Trophoblast cell (in vitro differentiated cells and primary cell): ENCODE data around the gene GBX1.

ENCODE experiments used
- DNase-seq, 2 donors: peaks; one replicate each; pipeline ENCODE4 v3.0.0-alpha.2; 2016
- H2AFZ ChIP-seq: 2 replicates; pipeline ENCODE4 v1.6.1; 2013; ENCODE audit warnings: low read length, moderate library complexity, mild to moderate bottlenecking; ENCODE audit not compliant: insufficient read depth, poor library complexity
- H2AK5ac ChIP-seq: 2 replicates; pipeline ENCODE4 v1.6.1; 2013; ENCODE audit warnings: mild to moderate bottlenecking, low read length
- H2BK120ac ChIP-seq: 2 replicates; pipeline ENCODE4 v1.6.1; 2013; ENCODE audit warnings: low read length, mild to moderate bottlenecking, moderate library complexity; ENCODE audit not compliant: insufficient read depth, poor library complexity
- H2BK12ac ChIP-seq: 2 replicates; pipeline ENCODE4 v1.6.1; 2013; ENCODE audit warnings: mild to moderate bottlenecking, low read length, moderate library complexity
- H2BK5ac ChIP-seq: 2 replicates; pipeline ENCODE4 v1.6.1; 2013; ENCODE audit warnings: low read length, low read depth, moderate library complexity, mild to moderate bottlenecking; ENCODE audit not compliant: poor library complexity
- H3K14ac ChIP-seq: 2 replicates; pipeline ENCODE4 v1.6.1; 2013; ENCODE audit warnings: mild to moderate bottlenecking, low read length
- H3K18ac ChIP-seq: 2 replicates; pipeline ENCODE4 v1.6.1; 2013; ENCODE audit warnings: mild to moderate bottlenecking, low read length
- H3K23ac ChIP-seq: 2 replicates; pipeline ENCODE4 v1.6.1; 2013; ENCODE audit warnings: low read length
- H3K27ac ChIP-seq: 2 replicates; pipeline ENCODE4 v1.5.1; 2013; ENCODE audit warnings: low read depth, mild to moderate bottlenecking, inconsistent platforms, low read length, moderate library complexity
- H3K27me3 ChIP-seq: 2 replicates; pipeline ENCODE4 v1.6.1; 2013; ENCODE audit warnings: inconsistent platforms, mild to moderate bottlenecking, low read length, moderate library complexity; ENCODE audit not compliant: insufficient read depth
- H3K36me3 ChIP-seq, 2 experiments: 1 replicate in 1 of 2; 2 replicates in 1 of 2; pipeline ENCODE4 v1.6.1; 2013; ENCODE audit warnings: low read length in 2 of 2, mild to moderate bottlenecking in 2 of 2, moderate library complexity in 1 of 2; ENCODE audit not compliant: insufficient read depth in 2 of 2, control insufficient read depth in 1 of 2
- H3K4ac ChIP-seq: 2 replicates; pipeline ENCODE4 v1.6.1; 2013; ENCODE audit warnings: low read depth, mild to moderate bottlenecking, low read length, moderate library complexity
- H3K4me1 ChIP-seq, 2 experiments: 1 replicate in 1 of 2; 2 replicates in 1 of 2; pipeline ENCODE4 v1.6.1; 2013; ENCODE audit warnings: low read length in 2 of 2, mild to moderate bottlenecking in 2 of 2, moderate library complexity in 1 of 2; ENCODE audit not compliant: insufficient read depth in 2 of 2, control insufficient read depth in 1 of 2
- H3K4me2 ChIP-seq: 2 replicates; pipeline ENCODE4 v1.6.1; 2013; ENCODE audit warnings: inconsistent platforms, mild to moderate bottlenecking, low read length, moderate library complexity
- H3K4me3 ChIP-seq: 2 replicates; pipeline ENCODE4 v1.5.1; 2013; ENCODE audit warnings: mild to moderate bottlenecking, low read depth, low read length, inconsistent platforms
- H3K79me1 ChIP-seq: one replicate; pipeline ENCODE4 v1.6.1; 2013; ENCODE audit warnings: low read length
- H3K79me2 ChIP-seq: 2 replicates; pipeline ENCODE4 v1.6.1; 2013; ENCODE audit warnings: low read length, mild to moderate bottlenecking; ENCODE audit not compliant: control insufficient read depth, insufficient read depth, poor library complexity
- H3K9ac ChIP-seq: 2 replicates; pipeline ENCODE4 v1.6.1; 2013; ENCODE audit warnings: mild to moderate bottlenecking, low read length
- H3K9me3 ChIP-seq: 2 replicates; pipeline ENCODE4 v1.6.1; 2013; ENCODE audit warnings: low read depth, mild to moderate bottlenecking, control low read depth, inconsistent platforms, low read length; ENCODE audit not compliant: insufficient read depth
- H4K12ac ChIP-seq: 2 replicates; pipeline ENCODE4 v1.6.1; 2013; ENCODE audit warnings: low read depth, mild to moderate bottlenecking, low read length, moderate library complexity
- H4K8ac ChIP-seq: 2 replicates; pipeline ENCODE4 v1.6.1; 2013; ENCODE audit warnings: low read depth, mild to moderate bottlenecking, low read length, moderate library complexity
- H4K91ac ChIP-seq: one replicate; pipeline ENCODE4 v1.6.1; 2013; ENCODE audit warnings: low read depth, mild to moderate bottlenecking, low read length, moderate library complexity
- WGBS: extraction: QIAGEN DNeasy Blood & Tissue Kit; methylation state at CpG from one replicate; pipeline ENCODE4 v1.1.7; 2013; ENCODE audit warnings: missing lambda C conversion rate; ENCODE audit not compliant: insufficient read length, insufficient coverage; ENCODE audit errors: extremely low coverage; 5-methylcytosine and 5-hydroxymethylcytosine counted together

Gene GBX1

DNA sequence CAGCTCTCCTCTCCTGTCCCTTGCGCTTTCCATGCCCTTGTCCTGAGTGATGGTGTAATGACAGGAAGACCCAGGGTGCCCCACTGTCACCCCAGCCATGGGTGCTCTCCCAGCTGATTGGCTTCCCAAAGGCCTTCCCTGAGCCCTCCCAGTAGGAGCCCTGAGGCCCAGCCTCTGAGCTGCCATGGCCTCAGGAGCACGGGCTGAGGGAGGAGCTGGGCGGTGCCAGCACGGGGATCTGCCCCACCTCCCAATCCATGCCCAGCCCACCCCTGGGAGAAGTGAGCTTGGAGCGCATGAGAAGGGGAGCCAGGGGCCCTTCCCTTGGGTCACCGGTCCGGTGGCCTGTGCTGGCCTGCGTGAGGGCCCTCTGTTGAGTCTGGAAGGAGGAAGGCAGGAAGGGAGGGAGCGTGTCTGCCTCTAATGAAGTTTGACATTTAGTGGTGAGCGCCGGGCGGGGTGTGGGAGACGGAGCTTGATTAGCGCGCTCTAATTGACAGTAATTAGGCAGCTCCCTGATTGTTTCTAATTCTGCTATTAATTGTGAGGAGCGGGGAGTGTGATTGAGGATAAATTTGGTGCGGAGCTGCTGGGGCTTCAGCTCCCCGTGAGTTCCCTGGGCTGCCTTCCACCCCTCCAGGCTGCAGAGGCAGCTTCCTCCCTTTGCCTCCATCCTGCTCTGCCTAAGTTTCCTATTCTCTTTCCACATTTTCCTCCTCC lies 28.3 kb downstream of the GBX1 start:
- H3K4ac ChIP-seq = no peak overlapping the region
- no peak overlapping the region for H4K91ac ChIP-seq
- no peak overlapping the region for H3K18ac ChIP-seq
- H2BK5ac ChIP-seq = no peak overlapping the region
- H3K9me3 ChIP-seq = no peaks in the 10 kb centered on the region
- no CpG with 5 or more reads among the region's 18 CpGs for WGBS
- no peak overlapping the region for H3K23ac ChIP-seq
- H4K12ac ChIP-seq = no peak overlapping the region
- H3K9ac ChIP-seq = no peak overlapping the region
- H3K27me3 ChIP-seq = no peaks in the 10 kb centered on the region
- H2AFZ ChIP-seq = no peak overlapping the region
- no peaks in the 10 kb centered on the region for H3K79me2 ChIP-seq
- no peak overlapping the region for H3K14ac ChIP-seq
- H4K8ac ChIP-seq = no peak overlapping the region
- H3K4me1 ChIP-seq = peaks cover 0 to 3% of the 10 kb centered on the region in 2 experiments
- no peaks in the 10 kb centered on the region for H3K79me1 ChIP-seq
- peaks cover 86 to 92% of the 10 kb centered on the region in 2 experiments for H3K36me3 ChIP-seq
- H3K4me3 ChIP-seq = no peak overlapping the region
- DNase-seq = no peak
- no peak overlapping the region for H2BK12ac ChIP-seq
- no peak overlapping the region for H2AK5ac ChIP-seq
- H3K27ac ChIP-seq = no peak overlapping the region
- no peak overlapping the region for H3K4me2 ChIP-seq
- no peak overlapping the region for H2BK120ac ChIP-seq

DNA sequence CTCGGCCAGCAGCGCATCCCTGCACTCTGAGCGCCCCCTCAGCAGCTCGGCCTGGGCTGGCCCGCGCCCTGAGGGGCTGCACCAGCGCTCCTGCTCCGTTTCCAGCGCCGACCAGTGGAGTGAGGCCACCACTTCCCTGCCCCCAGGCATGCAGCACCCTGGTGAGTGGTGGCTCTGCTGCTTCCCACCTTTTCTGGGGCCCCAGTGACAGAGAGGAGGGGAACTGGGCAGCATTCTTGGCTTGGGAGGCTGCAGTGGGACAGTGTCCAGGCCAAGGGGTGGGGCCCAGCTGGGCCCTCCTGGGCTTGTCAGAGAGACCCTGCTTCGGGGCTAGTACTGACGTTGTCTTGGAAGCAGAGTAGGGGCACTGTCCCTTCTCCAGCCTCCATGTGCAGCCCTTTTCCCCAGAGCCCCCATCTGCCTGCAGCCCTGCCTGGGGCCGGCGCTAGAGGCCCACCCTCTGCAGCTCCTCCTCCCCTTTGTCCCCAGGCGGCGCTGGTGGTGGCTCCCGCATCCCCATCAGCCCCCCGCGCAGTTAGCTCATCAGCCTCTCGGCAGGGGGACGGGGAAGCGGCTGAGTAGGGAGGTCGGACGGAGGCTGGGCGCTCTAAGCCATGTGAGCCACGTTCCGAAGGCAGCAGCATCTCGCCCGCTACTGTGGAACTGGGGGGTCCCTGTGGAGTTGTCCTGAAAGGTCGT lies 29.2 kb downstream of the GBX1 start:
- H3K4me3 ChIP-seq = no peak overlapping the region
- H3K79me1 ChIP-seq = no peaks in the 10 kb centered on the region
- H3K36me3 ChIP-seq = peaks cover 86 to 92% of the 10 kb centered on the region in 2 experiments
- DNase-seq = no peak
- H3K79me2 ChIP-seq = no peaks in the 10 kb centered on the region
- H3K14ac ChIP-seq = no peak overlapping the region
- H3K23ac ChIP-seq = no peak overlapping the region
- H4K12ac ChIP-seq = no peak overlapping the region
- H3K27ac ChIP-seq = no peak overlapping the region
- H2AK5ac ChIP-seq = no peak overlapping the region
- no peak overlapping the region for H3K4ac ChIP-seq
- no peak overlapping the region for H3K18ac ChIP-seq
- peaks cover 0 to 3% of the 10 kb centered on the region in 2 experiments for H3K4me1 ChIP-seq
- H2AFZ ChIP-seq = no peak overlapping the region
- no peak overlapping the region for H4K91ac ChIP-seq
- no CpG with 5 or more reads among the region's 30 CpGs for WGBS
- no peak overlapping the region for H4K8ac ChIP-seq
- H3K27me3 ChIP-seq = no peaks in the 10 kb centered on the region
- no peak overlapping the region for H2BK5ac ChIP-seq
- H2BK12ac ChIP-seq = no peak overlapping the region
- no peak overlapping the region for H3K4me2 ChIP-seq
- no peak overlapping the region for H3K9ac ChIP-seq
- no peaks in the 10 kb centered on the region for H3K9me3 ChIP-seq
- H2BK120ac ChIP-seq = no peak overlapping the region

DNA sequence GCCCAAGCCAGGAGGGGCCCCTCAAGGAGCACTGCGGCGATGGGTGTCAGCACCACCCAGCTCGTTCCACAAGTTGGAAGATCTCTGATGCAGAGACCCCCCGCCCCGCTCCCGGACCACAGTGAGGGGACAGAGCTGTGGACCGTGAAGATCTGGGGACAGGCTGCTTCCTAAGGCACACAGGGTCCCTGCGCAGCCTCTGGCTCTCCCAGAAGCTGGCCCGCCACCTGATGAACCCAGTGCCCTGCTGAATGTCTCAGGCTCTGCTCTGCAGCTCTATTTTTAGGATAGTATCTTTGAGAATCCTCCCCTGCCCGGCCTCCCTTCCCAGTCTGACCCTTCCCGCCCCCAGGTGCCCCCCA lies 29.7 kb downstream of the GBX1 start:
- WGBS = no CpG with 5 or more reads among the region's 11 CpGs
- H2AFZ ChIP-seq = no peak overlapping the region

DNA sequence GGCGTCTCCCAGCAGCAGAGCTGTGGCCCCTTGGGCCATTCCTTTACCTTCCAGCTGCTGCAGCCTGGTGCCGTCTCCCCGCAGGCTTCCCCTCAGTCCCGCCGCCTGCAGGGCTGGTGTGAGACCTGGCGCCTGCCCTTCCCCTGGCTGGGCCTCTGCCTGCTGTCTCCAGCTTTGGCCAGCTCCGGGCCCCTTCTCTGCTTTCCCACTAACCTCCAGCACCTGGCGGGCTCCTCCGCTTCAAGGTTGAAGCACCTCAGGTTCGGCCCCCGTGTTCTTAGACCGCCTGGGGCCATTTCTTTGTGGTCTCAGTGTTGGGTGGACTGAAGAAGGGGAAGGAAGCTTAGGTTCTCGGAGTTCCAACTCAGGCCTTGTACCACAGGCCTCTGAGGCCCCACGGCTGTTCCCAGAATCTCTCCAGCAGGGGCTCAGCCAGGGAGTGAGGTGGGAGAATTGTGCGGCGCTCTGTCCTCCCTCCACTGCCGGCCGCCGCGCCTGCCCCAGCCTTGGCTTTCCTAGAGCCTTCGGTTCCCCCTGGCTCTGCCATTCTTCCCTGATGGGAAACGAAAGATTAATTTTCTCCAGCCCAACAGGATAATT lies 30.3 kb downstream of the GBX1 start:
- Histone ChIP-seq H2BK12ac (no peak overlapping the region), H3K79me2 (no peaks in the 10 kb centered on the region), H3K4ac (no peak overlapping the region), H4K8ac (no peak overlapping the region), H2AFZ (no peak overlapping the region), H3K4me1 (peaks cover 0 to 3% of the 10 kb centered on the region in 2 experiments), H3K23ac (no peak overlapping the region), H4K12ac (no peak overlapping the region), H3K14ac (no peak overlapping the region), H2AK5ac (no peak overlapping the region), H3K9me3 (no peaks in the 10 kb centered on the region), H4K91ac (no peak overlapping the region), H2BK120ac (no peak overlapping the region), H3K9ac (no peak overlapping the region), H3K79me1 (no peaks in the 10 kb centered on the region), H2BK5ac (no peak overlapping the region), H3K36me3 (peaks cover 86 to 91% of the 10 kb centered on the region in 2 experiments), H3K27me3 (no peaks in the 10 kb centered on the region), H3K4me2 (no peak overlapping the region), H3K18ac (no peak overlapping the region), H3K27ac (no peak overlapping the region), H3K4me3 (no peak overlapping the region)
- no CpG with 5 or more reads among the region's 22 CpGs for WGBS
- DNase-seq = no peak

More for the DNA sequence above, 29.7 kb downstream of the GBX1 start:
- H4K91ac ChIP-seq = no peak overlapping the region
- H3K14ac ChIP-seq = no peak overlapping the region
- H3K4me3 ChIP-seq = no peak overlapping the region
- peaks cover 0 to 3% of the 10 kb centered on the region in 2 experiments for H3K4me1 ChIP-seq
- H4K12ac ChIP-seq = no peak overlapping the region
- no peak overlapping the region for H3K23ac ChIP-seq
- H3K9me3 ChIP-seq = no peaks in the 10 kb centered on the region
- no peak overlapping the region for H2BK120ac ChIP-seq
- H3K18ac ChIP-seq = no peak overlapping the region
- H2BK12ac ChIP-seq = no peak overlapping the region
- H2AK5ac ChIP-seq = no peak overlapping the region
- H4K8ac ChIP-seq = no peak overlapping the region
- no peak overlapping the region for H3K9ac ChIP-seq
- DNase-seq = no peak
- H3K27me3 ChIP-seq = no peaks in the 10 kb centered on the region
- H2BK5ac ChIP-seq = no peak overlapping the region
- H3K36me3 ChIP-seq = peaks cover 86 to 91% of the 10 kb centered on the region in 2 experiments
- no peaks in the 10 kb centered on the region for H3K79me1 ChIP-seq
- H3K79me2 ChIP-seq = no peaks in the 10 kb centered on the region
- H3K4ac ChIP-seq = no peak overlapping the region
- no peak overlapping the region for H3K4me2 ChIP-seq
- no peak overlapping the region for H3K27ac ChIP-seq
